NCI-H1105 (cell line): ENCODE results near the gene PSMD12.
"Not testable (repeated sequence)": the region's sequence is repeated elsewhere in the genome, so short reads cannot be mapped to it uniquely, and the experiment has no call there.

Experiments
- DNase-seq: peaks from one replicate; lab custom pipeline; 2025; lab: John Stamatoyannopoulos, UW

PSMD12 gene

GRCh38 chr17:67353929-67354574 is 12.3 kb downstream of the PSMD12 start:
- DNase-seq: no peak

- DNase-seq: no peak
Observed at GRCh38 chr17:67353161-67353560, 13.2 kb downstream of the PSMD12 start.

- DNase-seq: no peak
Observed at GRCh38 chr17:67349420-67349819, 17.0 kb downstream of the PSMD12 start.

- DNase-seq: no peak
Observed at GRCh38 chr17:67347826-67348225, 18.6 kb downstream of the PSMD12 start.

GRCh38 chr17:67343237-67343636 is 23.1 kb downstream of the PSMD12 start:
- no peak for DNase-seq

GRCh38 chr17:67338353-67338752 is 28.0 kb downstream of the PSMD12 start:
- DNase-seq: not testable (repeated sequence)

GRCh38 chr17:67336859-67337258 is 29.5 kb downstream of the PSMD12 start:
- no peak for DNase-seq

GRCh38 chr17:67335245-67335835 is 31.0 kb downstream of the PSMD12 start:
- no peak for DNase-seq

GRCh38 chr17:67332162-67332508 is 34.2 kb downstream of the PSMD12 start:
- DNase-seq: not testable (repeated sequence)

- DNase-seq: not testable (repeated sequence)
Observed at GRCh38 chr17:67331381-67332161, 34.8 kb downstream of the PSMD12 start.

GRCh38 chr17:67328026-67328425 is 38.4 kb downstream of the PSMD12 start:
- no peak for DNase-seq

GRCh38 chr17:67326959-67327745 is 39.2 kb downstream of the PSMD12 start:
- DNase-seq: not testable (repeated sequence)

GRCh38 chr17:67326440-67326839 is 39.9 kb downstream of the PSMD12 start:
- no peak for DNase-seq

- DNase-seq: no peak
Observed at GRCh38 chr17:67324330-67324729, 42.0 kb downstream of the PSMD12 start.

- DNase-seq: no peak
Observed at GRCh38 chr17:67323445-67323844, 42.9 kb downstream of the PSMD12 start.

GRCh38 chr17:67322042-67322787 is 44.2 kb downstream of the PSMD12 start:
- DNase-seq: no peak

- not testable (repeated sequence) for DNase-seq
Observed at GRCh38 chr17:67321486-67321885, 44.9 kb downstream of the PSMD12 start.

GRCh38 chr17:67316781-67317180 is 49.6 kb downstream of the PSMD12 start:
- no peak for DNase-seq

GRCh38 chr17:67315865-67316264 is 50.5 kb downstream of the PSMD12 start:
- DNase-seq: no peak

- no peak for DNase-seq
Observed at GRCh38 chr17:67312265-67312664, 54.1 kb downstream of the PSMD12 start.

- no peak for DNase-seq
Observed at GRCh38 chr17:67311575-67311974, 54.8 kb downstream of the PSMD12 start.

GRCh38 chr17:67310406-67310805 is 56.0 kb downstream of the PSMD12 start:
- DNase-seq: no peak
